Measurements from ENCODE around the gene APEH.

APEH gene

GRCh38 chr3:49650637-49651036 is 23.5 kb upstream of the APEH start:
- TF ChIP-seq CTCF (conservative IDR thresholded peaks at IDR 0.05; ENCODE audit: low read length) (no peak), EZH2phosphoT487 (IDR thresholded peaks at IDR 0.05; ENCODE audit: borderline replicate concordance) (no peak)
- peaks cover 39% of the 10 kb centered on the region for H3K4me1 ChIP-seq (ENCODE audit: insufficient read depth, low read length, poor library complexity, severe bottlenecking)
- peak overlapping the region; percentile 76 for H3K4me2 ChIP-seq (ENCODE audit: low read depth, low read length, poor library complexity, severe bottlenecking)

DNA sequence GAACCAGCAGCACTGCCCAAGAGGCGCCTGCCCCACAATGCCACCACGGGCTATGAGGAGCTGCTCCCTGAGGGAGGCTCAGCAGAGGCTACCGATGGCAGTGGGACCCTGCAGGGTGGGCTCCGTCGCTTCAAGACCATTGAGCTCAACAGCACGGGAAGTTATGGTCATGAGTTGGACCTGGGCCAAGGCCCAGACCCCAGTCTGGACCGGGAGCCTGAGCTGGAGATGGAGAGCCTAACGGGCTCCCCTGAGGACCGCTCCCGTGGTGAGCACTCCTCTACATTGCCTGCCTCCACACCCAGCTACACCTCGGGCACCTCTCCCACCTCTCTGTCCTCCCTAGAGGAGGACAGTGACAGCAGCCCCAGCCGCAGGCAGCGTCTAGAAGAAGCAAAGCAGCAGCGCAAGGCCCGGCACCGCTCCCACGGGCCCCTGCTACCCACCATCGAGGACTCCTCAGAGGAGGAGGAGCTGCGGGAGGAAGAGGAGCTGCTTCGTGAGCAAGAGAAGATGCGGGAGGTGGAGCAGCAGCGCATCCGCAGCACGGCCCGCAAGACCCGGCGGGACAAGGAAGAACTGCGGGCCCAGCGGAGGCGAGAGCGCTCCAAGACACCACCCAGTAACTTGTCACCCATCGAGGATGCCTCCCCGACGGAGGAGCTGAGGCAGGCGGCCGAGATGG is 21.8 kb upstream of the APEH start:
- H3K79me2 ChIP-seq (ENCODE audit: insufficient read depth, low read length): no peaks in the 10 kb centered on the region
- H3K4me1 ChIP-seq (ENCODE audit: insufficient read depth, low read length, poor library complexity, severe bottlenecking): peaks cover 35% of the 10 kb centered on the region
- TF ChIP-seq EZH2phosphoT487 (IDR thresholded peaks at IDR 0.05; ENCODE audit: borderline replicate concordance): no peak
- no peak for TF ChIP-seq CTCF (conservative IDR thresholded peaks at IDR 0.05; ENCODE audit: low read length)
- H2AFZ ChIP-seq (ENCODE audit: low read length): no peak overlapping the region
- H3K9ac ChIP-seq (ENCODE audit: low read depth, low read length, poor library complexity, severe bottlenecking): no peak overlapping the region
- no peaks in the 10 kb centered on the region for H3K9me3 ChIP-seq (ENCODE audit: insufficient read depth, low read depth, low read length)
- no peaks in the 10 kb centered on the region for H3K9me2 ChIP-seq (replicated peaks; ENCODE audit: low read depth, low read length)
- no peaks in the 10 kb centered on the region for H3K27me3 ChIP-seq (ENCODE audit: insufficient read depth, low read length, poor library complexity, severe bottlenecking)
- H3K4me3 ChIP-seq (ENCODE audit: low read length, poor library complexity, severe bottlenecking): no peak overlapping the region
- no peak overlapping the region for H3K4me2 ChIP-seq (ENCODE audit: low read depth, low read length, poor library complexity, severe bottlenecking)
- no peaks in the 10 kb centered on the region for H4K20me1 ChIP-seq (ENCODE audit: insufficient read depth, low read length, poor library complexity, severe bottlenecking)
- no peaks in the 10 kb centered on the region for H3F3A ChIP-seq (ENCODE audit: low read depth)
- H3K36me3 ChIP-seq (ENCODE audit: insufficient read depth, low read length): no peaks in the 10 kb centered on the region

More at GRCh38 chr3:49650637-49651036, 23.5 kb upstream of the APEH start:
- Histone ChIP-seq H3K9me2 (replicated peaks; ENCODE audit: low read depth, low read length) (no peaks in the 10 kb centered on the region), H2AFZ (ENCODE audit: low read length) (no peak overlapping the region), H3K9me3 (ENCODE audit: insufficient read depth, low read depth, low read length) (no peaks in the 10 kb centered on the region), H3K36me3 (ENCODE audit: insufficient read depth, low read length) (no peaks in the 10 kb centered on the region), H3F3A (ENCODE audit: low read depth) (no peaks in the 10 kb centered on the region), H3K27me3 (ENCODE audit: insufficient read depth, low read length, poor library complexity, severe bottlenecking) (no peaks in the 10 kb centered on the region), H3K4me3 (ENCODE audit: low read length, poor library complexity, severe bottlenecking) (no peak overlapping the region), H3K9ac (ENCODE audit: low read depth, low read length, poor library complexity, severe bottlenecking) (no peak overlapping the region), H3K79me2 (ENCODE audit: insufficient read depth, low read length) (no peaks in the 10 kb centered on the region), H4K20me1 (ENCODE audit: insufficient read depth, low read length, poor library complexity, severe bottlenecking) (no peaks in the 10 kb centered on the region)

GRCh38 chr3:49652903-49653415 is 21.2 kb upstream of the APEH start:
- Histone ChIP-seq H3K9ac (ENCODE audit: low read depth, low read length, poor library complexity, severe bottlenecking) (no peak overlapping the region), H4K20me1 (ENCODE audit: insufficient read depth, low read length, poor library complexity, severe bottlenecking) (no peaks in the 10 kb centered on the region), H3K36me3 (ENCODE audit: insufficient read depth, low read length) (no peaks in the 10 kb centered on the region), H3K9me2 (replicated peaks; ENCODE audit: low read depth, low read length) (no peaks in the 10 kb centered on the region), H3K4me1 (ENCODE audit: insufficient read depth, low read length, poor library complexity, severe bottlenecking) (peaks cover 29% of the 10 kb centered on the region), H3K4me3 (ENCODE audit: low read length, poor library complexity, severe bottlenecking) (no peak overlapping the region), H2AFZ (ENCODE audit: low read length) (no peak overlapping the region), H3F3A (ENCODE audit: low read depth) (no peaks in the 10 kb centered on the region), H3K27me3 (ENCODE audit: insufficient read depth, low read length, poor library complexity, severe bottlenecking) (no peaks in the 10 kb centered on the region), H3K4me2 (ENCODE audit: low read depth, low read length, poor library complexity, severe bottlenecking) (no peak overlapping the region), H3K79me2 (ENCODE audit: insufficient read depth, low read length) (no peaks in the 10 kb centered on the region), H3K9me3 (ENCODE audit: insufficient read depth, low read depth, low read length) (no peaks in the 10 kb centered on the region)
- TF ChIP-seq CTCF (conservative IDR thresholded peaks at IDR 0.05; ENCODE audit: low read length) (no peak), EZH2phosphoT487 (IDR thresholded peaks at IDR 0.05; ENCODE audit: borderline replicate concordance) (no peak)
